Activated CD4-positive, alpha-beta T cell treated with anti-CD3 and anti-CD28 coated beads, Interleukin-2, amount 50 U/mL, for 4 hours (primary cell): ENCODE measurements around the gene MOSMO.
A peak's percentile ranks its signal among the peaks of the same experiment; 100 is the strongest.
"Not testable (repeated sequence)": the region's sequence is repeated elsewhere in the genome, so short reads cannot be mapped to it uniquely, and the experiment has no call there.

Experiments
- DNase-seq, 2 experiments: peaks; one replicate each; pipeline ENCODE4 v3.0.0-alpha.2; 2020

Gene MOSMO

GRCh38 chr16:22003195-22003594, 4.7 kb upstream of the MOSMO start:
- DNase-seq, result no peak

DNA sequence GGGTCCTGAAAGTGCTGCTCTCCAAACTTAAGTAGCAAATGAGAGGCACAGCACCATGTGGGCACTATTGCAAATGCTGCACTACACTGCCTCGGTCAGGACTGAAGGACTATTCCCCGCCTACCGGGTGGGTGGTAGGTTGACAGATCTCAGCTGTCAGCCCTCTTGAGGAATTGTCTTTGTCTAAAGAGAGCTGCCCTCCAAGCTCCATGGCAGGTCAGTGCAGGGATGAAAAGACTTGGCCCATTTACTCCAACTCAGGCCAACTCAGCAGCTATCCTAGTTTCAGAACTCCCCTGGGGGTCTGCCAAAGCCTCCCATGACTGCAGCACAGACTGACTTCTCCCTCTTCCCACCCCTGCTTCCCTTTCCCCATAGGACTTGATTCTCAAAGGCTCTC, 3.6 kb upstream of the MOSMO start:
- no peak for DNase-seq

DNA sequence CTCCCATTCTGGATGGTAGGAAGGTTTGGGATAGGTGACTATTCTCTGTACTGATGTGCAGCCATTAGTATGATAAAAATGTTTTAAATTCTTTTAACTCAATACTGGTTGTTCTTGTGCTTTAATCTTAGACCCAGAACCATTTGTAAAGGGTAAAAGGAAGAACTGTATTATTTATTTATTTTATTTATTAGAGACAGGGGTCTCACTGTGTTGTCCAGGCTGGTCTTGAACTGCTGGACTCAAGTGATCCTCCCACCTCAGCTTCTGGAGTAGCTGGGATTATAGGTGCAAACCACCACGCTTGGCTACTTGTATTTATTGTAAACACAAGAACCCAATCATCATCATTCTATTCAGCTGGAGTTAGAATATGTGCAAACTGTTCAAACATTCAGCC, 2.2 kb upstream of the MOSMO start:
- DNase-seq, result no peak

- DNase-seq, result no peak
These were observed 1.3 kb upstream of the MOSMO start for GRCh38 chr16:22006636-22007035.

- DNase-seq, result no peak
These were observed 777 bp upstream of the MOSMO start for GRCh38 chr16:22007159-22007508.

DNA sequence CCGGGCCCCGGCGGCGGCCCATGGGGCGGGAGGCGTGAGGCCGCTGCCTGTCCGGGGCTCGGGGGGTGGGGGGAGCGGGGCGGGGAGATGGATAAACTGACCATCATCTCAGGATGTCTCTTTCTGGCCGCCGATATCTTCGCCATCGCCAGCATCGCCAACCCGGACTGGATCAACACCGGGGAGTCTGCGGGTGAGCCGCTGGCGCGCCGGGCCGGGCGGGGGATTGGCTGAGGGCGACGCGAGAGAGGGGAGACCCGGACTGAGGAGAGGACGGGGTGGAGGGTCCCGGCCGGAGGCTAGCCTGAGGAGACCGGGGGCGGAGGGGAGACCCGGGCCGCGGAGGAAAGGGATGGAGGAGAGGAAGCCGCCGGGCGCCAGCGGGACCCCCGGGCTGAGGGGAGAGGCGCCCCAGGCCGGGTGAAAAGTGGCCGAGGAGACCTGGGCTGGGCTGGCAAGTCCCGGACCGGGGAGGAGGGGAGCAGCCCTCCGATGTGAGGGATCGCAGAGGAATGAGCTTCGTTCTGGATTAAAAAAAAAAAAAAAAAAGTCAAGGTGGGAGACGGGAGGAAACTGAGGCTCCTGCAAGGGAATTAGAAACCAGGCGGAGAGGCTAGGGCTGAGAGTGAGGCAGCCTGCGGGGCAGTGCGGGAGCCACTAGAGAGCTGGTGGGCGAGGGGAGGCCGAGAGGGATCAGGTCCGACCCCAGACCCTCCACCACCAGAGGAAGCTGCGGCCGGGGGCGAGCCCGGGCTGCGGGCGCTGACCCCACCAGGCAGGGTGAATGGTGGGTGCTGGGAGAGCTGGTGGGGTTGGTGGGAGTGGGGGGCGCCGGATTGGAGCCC, 526 bp downstream of the MOSMO start:
- peak in 1 of 2 experiments; percentile 8 for DNase-seq

DNA sequence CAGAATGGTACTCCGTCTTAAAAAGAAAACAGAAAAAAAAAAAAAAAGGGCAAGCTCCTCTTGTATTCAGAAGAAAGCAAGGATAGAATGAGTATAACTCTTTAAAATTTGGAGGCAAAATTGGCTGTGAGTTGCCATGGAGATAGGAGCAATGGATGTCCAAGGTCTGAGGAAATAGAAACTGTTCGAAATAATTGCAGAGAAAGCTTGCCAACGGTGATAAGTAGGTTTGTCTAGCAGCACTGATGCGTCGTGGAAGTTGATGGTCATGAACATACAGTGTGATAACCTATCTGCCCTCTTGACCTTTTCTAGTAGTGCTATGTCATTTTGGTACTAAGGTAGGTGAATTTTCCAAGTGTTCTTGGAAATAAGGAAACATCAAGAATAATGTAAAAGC, 3.0 kb downstream of the MOSMO start:
- no peak for DNase-seq

DNA sequence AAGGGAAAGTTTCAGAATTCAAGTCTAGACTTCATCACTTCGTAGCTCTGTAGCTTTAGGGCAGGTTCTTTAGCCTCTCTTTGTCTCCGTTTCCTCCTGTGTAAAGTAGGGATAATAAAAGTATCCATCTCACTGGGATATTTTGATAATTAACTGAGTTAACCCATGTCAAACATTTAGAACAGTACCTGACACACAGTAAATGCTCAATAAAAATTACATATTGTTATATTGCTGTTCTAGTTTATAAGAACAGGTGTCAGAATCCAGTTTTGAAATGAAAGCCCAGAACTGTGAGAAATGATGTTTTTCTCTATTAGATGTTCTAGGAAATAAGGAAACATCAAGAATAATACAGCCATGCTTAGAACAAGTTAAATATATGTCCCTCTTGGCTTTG, 4.3 kb downstream of the MOSMO start:
- DNase-seq, result no peak

DNA sequence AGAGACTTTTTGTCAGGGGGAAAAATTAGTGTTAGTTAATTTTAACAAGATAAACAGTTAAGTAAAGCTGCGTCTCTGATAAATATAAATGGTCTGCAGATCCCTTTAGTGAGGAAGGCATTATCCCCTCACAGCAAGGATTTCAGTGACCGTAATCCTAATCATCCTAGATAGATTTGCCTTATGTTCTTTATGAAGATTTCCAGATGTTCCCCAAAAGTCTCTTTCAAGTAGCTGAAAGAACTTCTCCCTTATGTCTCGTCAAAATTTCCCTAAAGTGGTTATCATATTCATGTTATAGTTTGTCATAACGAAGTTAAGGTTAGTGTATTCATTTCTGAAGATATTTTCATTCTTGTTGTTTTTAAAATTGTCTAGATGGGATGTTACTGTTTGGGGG, 5.6 kb downstream of the MOSMO start:
- DNase-seq, result no peak

DNA sequence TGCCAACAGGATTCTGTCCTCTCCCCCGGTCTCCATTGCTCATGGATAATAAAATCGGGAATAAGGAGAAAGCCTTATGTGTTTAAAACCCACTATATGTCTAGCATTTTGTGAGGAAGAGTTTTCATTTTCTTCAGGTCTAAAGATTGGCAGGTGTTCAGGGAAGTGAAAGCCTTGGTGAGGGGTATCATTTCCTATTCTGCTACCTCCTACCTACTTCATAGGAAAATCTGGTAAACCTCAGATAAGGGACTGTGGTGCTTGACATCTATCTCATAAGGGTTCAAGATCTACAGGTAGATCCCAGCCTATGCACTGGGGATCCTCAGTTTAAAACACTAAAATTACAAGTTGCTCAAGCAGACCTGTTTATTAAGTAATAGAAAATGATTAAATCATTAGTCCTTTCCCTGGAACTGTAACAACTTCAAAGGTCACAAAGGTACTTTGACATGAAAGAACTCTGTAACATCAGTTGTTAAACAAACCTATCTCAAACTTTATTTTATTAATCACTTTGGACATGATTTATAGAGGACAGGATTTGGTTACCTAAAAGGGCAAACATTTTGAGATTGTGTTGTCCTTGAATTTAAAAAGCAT, 6.5 kb downstream of the MOSMO start:
- no peak for DNase-seq

GRCh38 chr16:22016927-22017326, 9.0 kb downstream of the MOSMO start:
- DNase-seq, result no peak

DNA sequence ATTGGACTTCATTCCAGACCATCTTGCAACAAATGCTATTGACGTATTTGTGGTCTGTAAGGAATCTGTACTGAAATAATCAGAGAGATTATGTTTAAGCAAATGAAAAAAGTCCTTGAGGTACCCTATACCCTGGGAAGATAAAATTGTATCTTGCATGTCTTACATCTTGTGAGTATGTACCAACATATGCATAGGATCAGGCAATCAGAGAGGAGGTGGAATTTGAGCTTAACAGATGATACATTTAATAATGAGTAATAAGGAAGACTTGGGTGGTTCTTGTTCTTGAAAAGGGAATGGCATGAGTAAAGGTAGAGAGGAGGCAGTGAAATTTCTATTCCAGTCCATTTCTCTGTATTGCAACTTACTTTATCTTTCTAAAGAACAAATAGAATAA, 10.6 kb downstream of the MOSMO start:
- no peak for DNase-seq

DNA sequence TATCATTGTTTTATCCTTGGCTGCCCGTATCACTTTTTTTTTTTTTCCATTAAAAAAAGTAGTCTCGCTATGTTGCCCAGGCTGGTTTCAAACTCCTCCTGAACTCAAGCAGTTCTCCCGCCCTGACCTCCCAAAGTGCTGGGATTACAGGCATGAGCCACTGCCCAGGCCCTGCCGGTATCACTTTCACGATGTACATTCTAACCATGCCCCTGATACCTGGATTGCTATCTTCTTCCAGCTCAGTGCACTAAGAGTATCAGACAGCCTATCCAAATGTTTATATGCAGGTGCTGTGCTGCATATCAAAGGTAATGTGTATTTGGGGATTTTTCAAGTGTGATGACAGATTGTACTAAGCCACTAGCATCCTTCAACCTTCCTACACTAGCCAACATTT, 14.2 kb downstream of the MOSMO start:
- DNase-seq, result no peak

GRCh38 chr16:22023505-22023904, 15.6 kb downstream of the MOSMO start:
- DNase-seq, result no peak

DNA sequence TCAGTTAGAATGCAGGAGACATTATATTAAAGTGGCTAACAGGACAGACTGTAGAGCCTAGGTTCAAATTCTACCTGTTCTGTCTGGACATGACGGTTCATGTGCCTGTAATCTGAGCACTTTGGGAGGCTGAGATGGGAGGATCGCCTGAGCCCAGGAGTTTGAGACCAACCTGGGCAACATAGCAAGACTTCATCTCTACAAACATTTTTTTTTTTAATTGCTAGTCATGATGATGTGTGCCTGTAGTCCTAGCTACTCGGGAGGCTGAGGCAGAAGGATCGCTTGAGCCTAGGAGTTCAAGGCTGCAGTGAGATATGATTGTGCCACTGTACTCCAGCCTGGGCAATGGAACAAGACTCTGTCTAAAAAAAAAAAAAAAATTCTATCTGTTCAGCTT, 16.9 kb downstream of the MOSMO start:
- DNase-seq, result not testable (repeated sequence)

- no peak for DNase-seq
These were observed 19.7 kb downstream of the MOSMO start for GRCh38 chr16:22027633-22028032.

DNA sequence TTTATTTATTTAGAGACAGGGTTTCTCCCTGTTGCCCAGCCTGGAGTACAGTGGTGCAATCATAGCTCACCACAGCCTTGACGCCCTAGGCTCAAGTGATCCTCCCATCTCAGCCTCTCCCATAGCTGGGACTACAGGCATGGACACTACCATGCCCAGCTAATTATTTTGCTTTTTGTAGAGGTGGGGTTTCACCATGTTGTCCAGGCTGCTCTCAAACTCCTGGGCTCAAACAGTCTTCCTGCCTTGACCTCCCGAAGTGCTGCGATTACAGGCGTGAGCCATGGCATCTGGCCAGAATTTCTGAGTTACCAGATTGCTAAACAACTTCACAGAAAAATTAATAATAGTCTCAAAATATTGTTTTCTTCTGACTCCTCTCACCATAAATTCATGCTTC, 21.7 kb downstream of the MOSMO start:
- no peak for DNase-seq

- DNase-seq, result no peak
These were observed 22.3 kb downstream of the MOSMO start for GRCh38 chr16:22030087-22030812.

- no peak for DNase-seq
These were observed 23.7 kb downstream of the MOSMO start for GRCh38 chr16:22031483-22032083.

DNA sequence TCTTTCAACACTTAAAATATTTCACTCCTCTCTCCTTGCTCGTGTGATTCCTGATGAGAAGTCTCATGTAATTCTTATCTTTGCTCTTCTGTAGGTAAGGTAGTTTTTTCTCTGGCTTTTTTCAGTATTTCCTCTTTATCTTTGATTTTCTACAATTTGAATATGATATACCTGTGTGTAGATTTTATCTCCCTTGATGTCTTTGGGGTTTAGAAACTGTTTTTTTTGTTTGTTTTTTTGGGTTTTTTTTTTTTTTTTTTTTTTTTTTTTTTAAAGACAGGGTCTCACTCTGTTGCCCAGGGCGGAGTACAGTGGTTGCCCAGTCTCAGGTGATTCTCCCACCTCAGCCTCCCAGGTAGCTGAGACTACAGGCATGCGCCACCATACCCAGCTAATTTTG, 26.6 kb downstream of the MOSMO start:
- DNase-seq, result no peak

- no peak for DNase-seq
These were observed 27.2 kb downstream of the MOSMO start for GRCh38 chr16:22035153-22035552.

GRCh38 chr16:22043882-22044281, 36.0 kb downstream of the MOSMO start:
- not testable (repeated sequence) for DNase-seq

DNA sequence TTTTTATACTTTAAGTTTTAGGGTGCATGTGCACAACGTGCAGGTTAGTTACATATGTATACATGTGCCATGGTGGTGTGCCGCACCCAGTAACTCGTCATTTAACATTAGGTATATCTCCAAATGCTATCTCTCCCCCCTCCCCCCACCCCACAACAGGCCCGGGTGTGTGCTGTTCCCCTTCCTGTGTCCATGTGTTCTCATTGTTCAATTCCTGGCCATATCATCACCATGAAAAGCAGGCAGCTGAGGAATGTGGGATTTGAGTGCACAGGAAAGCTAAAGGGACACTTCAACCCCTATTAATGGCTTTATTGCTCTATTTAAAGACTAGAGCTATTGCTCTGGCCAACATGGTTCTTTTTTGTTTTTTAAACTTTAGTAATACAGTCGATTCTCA, 38.0 kb downstream of the MOSMO start:
- not testable (repeated sequence) for DNase-seq

GRCh38 chr16:22050963-22051362, 43.1 kb downstream of the MOSMO start:
- DNase-seq, result no peak
